ENCODE data around the gene PRELID1.

Gene PRELID1

DNA sequence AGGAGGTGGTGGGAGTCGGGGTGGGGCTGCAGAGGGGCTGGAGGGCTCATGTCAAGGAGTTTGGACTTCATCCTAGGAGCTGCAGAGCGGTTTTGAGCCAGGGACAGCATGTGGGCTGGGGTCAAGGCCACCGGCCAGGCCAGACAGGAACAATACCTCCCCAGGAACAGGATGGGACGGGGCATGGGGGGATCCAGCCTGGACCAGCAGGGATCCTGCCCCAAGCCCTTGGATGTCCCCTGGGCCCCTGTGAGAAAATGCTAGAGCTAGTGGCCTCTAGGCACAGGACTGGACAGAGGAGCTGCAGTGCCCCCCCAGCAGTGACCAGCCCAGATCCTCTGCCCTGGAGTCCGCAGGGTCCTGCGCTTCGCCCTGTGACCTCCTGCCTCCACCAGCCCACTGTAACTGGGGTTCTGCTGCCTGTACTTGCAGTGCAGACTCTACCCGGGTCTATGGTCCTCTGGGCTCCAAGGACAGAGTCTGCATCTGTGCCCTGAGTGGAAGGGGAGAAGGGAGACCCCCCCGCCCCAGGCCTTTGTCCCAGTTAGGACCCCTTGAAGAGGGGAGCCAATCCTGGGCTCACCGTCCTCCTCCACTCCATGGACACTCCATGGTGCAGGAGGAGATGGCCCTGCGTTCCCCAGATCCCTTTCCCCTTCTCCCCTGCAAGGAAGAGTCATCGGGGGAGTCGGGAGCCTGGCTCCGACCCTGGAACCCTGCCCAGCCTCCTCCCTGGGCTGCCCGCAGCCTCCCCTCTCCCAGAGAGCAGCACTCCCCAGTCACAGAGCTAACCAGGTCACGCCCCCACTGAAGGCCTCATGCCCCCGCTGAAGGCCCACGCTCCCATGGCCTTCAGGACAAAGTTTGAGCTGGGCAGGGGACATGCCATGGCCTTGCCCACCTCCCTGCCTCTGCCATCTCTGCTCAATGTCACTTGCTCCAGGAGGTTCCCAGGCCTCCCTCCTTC, 11.1 kb downstream of the PRELID1 start:
- DNase-seq (ENCODE audit: low read depth) = no peak

DNA sequence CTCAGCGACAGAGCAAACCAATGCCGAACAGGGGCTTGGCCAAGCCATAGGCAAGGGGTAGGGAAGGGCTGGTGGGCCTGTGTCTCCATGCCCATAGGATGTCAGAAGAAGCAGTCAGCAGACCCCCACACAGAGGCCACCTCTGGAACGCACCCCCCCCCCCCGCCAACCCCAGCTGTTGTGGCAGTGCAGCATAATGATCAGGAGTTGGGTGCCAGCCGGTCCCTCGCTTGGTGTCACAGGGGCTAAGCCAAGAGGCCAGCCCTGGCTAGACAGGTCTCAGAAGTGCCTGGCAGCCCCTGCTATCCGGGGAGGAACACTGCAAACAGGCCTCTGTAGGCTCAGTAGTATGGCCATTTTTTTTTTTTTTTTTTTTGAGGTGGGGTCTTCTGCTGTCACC, 11.8 kb downstream of the PRELID1 start:
- no peak for DNase-seq (ENCODE audit: low read depth)

DNA sequence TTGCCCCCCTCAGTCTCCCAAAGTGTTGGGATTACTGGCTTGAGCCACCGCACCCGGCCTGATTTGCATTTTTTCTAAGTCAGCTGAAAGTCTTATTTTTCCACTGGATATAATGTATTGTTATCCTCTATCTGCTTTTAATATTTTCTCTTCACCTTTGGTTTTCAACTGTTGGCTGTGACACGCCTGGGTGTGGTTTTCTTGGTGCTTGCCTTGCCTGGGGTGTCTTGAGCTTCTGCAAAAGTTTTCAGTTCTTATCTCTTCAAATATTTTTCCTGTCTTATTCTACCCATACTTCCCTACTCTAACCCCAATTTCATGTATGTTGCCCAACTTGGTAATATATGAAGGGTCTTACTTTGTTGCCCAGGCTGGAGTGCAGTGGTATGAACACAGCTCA, 12.4 kb downstream of the PRELID1 start:
- no peak for DNase-seq (ENCODE audit: low read depth)

DNA sequence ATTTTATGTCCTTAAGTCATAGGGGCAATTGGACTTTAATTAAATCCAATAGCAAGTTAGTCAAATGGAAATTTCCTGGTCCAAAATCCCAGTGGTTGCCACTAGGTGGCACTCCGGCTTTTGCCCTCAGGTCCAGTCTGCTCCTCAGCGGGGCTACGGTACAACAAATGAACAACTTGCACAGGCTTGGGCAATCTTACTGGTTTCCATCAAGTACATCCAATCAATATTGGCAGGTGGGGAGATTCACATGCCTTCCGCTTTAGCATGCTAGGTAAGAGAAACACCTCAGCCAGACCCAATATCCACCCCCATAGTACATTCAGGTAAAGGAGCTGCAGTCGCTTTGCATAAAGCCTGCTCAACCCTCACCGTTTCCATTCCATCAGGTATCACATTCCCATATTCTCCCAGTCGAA, 14.4 kb downstream of the PRELID1 start:
- DNase-seq (ENCODE audit: low read depth) = peak; percentile 67

DNA sequence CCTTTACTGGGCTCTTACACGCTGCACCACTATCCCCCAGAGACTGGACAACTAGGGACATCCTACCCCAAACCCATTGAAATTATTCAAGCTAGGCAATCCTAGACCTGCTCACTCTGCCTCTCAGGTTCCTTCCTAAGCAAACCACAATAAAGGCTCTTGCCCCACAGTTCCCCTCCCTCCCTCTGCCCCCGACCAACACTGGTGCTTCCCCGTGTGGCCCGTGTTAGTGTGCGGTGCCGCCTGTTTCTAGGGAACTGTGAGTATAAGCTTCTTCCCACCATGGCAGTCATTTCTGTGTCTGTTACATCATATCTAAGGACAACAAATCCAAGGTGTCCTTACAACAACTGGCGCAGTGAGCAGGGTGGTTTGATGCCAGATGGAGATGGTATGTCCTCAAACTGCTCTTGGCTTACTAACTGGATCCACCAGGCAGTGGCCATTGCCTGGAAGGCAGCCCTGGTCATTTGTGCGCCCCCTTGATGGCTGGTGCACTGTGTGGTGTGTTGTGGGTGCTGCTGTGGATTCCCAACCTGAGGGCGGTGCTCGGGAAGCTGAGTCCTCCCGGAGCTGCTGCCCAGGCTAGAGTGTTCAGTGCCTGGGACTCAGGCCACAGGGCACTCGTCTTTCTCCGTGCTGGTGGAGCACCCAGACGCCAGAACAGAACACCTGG, 16.5 kb downstream of the PRELID1 start:
- DNase-seq (ENCODE audit: low read depth) = no peak

DNA sequence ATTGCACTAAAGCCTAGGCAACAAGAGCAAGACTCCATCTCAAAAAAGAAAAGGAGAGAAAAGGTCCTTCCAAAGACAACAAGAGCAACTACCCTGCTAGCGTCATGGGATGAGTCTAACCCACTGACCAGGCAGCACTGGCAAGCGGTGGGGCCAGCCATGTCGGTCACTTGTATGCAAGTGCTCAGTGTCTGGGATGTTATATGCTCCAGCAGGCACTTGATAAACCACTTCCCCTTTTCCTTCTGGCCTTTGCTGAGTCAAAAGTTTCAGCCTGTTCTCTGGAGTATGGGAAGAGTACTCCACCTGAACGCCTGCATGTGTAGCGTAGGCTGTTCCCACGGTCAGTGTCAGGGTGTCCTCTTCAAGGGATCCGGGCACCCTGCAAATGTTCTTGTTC, 17.3 kb downstream of the PRELID1 start:
- DNase-seq (ENCODE audit: low read depth) = no peak

DNA sequence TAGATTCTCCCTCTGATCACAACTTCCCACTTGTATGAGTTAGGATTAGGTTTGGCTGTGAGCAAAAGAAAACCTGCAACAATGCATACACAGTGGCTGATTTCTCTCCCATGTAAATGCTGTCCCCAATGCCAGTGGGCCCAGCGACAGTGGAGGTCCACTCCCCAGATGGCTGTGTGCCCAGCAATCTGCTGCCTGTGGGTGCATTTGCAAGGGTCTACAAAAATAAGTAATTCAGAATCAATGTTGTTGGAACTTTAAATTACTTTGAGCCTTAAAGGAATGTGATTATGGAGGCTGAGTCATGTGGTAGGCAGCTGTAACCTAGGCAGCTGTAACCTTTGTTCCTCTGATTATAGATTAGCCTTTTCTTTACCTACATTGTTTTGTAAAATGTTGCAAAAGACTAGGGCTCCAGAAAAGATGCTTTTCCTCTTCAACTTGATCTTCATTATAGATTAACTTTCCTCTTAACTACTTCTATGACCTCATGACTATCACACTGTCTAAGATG, 22.3 kb downstream of the PRELID1 start:
- no peak for DNase-seq (ENCODE audit: low read depth)

DNA sequence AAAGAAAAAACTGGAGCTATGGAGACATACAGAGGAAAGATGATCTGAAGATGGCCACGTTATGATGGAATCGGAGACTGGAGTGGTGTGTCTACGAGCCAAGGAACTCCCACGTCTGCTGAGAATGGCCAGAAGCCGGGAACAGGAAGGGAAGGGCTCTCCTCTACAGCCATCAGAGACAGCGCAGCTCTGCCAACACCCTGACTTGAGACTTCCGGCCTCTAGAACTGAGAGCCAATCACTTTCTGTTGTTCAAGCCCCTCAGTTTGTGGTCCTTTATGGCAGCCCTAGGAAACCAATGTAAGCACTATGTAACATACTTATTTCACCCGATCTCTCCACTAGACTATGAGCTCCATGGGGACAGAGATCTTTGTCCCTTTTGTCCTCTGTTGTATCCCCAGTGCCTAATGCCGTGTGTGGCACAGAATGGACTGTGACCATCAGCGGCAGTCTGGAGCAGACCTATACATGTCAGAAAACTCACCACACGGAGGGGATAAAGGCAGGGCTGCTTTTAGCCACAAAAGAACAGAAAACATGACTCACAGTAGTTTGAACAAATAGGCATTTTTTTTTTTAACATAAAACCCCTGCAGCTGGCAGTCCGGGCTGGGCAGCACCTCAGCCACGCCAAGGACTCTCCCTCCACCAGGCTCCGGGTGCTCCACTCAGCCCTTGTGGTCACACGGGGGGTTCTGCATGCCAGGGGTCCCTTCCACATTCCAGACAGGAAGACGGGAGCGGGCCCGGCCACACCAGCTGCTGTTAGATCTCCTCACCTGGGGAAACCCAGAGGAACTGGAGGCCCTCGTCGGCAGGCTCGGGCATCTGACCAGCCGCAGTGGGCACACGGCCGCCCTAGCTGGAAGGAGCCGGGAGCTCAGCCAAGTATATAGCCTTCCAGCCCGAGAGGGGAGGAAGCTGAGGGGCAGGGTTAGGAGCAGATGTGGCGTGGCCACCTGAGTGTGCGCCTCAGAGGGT, 24.2 kb downstream of the PRELID1 start:
- DNase-seq (ENCODE audit: low read depth) = no peak

DNA sequence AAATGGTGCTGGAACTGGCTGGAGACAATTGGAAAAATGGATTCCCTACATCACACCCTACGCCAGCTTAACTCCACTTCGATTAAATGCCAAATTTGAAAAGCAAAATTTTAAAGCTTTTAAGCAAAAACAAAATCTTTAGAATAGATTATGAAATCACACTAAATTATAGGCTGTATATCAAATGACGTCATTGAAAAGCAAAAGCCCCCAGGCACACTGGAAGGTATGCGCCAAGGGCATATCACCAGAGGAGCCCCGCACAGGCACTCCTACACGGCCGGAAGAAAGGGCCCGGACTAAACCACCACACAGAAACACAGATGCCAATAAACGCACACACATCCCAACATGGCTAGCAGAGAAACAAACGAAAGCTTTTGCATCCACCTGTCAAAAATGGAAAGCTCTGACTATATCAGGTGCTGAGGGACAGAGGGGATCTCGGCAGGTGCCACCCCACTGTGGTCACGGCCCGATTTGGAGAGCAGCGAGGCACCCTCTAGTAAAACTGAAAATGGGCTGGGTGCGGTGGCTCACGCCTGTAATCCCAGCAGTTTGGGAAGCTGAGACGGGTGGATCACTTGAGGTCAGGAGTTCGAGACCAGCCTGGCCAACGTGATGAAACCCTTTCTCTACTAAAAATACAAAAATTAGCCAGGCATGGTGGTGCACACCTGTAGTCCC, 25.1 kb downstream of the PRELID1 start:
- no peak for DNase-seq (ENCODE audit: low read depth)

DNA sequence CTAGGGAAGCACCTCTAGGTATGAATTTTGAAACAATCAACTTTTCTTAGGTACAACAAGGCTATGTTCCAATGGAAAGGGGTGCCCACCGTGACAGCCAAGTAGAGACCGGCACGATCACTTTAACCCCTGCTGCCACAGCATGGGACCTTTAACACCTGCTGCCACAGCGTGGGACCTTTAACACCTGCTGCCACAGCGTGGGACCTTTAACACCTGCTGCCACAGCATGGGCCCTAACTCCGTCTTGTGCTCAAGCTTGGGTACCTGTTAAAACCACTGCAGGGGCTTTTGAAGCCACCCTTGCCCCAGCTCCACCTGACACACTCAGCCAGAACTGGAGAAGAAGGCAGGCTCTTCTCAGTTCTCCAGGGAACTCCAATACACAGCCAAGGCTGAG, 26.3 kb downstream of the PRELID1 start:
- DNase-seq (ENCODE audit: low read depth) = no peak

DNA sequence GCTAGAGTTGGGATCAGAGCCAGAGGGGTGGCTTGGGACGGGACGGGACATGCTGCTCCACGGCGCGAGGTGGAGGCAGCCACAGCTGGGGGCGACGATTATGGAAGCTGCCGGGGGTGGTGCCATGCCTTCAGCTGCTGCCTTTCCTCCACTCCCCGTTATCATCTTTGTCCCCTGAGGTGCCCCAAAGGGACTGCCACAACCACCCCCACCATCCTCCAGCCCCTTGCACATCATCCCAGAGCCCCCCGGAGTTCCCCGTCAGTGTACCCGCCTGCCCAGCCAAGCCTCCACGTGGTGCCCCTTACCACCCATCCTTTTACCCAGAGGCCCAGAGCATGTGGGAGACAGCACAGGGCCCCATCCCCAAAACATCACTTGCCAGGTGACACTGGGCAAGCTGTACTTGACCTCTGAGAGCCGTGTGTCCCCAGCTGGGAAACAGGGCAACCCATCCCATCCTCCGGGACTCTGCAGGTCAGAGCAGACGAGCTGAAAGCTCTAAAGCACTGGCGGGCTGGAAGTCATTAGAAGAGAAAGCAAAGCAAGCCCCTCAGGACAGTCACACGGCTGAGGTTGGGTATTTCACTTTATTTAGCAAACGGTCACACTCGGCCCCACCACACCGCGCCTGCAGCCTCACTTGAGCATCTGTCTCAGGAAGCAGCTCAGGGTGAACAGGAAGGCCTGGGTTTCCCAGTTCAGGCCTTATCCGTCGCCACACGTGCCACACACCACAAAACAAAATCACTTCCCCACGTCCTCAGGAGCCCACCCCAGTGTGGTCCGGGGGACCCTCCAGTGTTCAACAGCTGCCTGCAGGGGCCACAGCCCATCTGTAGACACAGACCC, 27.6 kb downstream of the PRELID1 start:
- no peak for DNase-seq (ENCODE audit: low read depth)

DNA sequence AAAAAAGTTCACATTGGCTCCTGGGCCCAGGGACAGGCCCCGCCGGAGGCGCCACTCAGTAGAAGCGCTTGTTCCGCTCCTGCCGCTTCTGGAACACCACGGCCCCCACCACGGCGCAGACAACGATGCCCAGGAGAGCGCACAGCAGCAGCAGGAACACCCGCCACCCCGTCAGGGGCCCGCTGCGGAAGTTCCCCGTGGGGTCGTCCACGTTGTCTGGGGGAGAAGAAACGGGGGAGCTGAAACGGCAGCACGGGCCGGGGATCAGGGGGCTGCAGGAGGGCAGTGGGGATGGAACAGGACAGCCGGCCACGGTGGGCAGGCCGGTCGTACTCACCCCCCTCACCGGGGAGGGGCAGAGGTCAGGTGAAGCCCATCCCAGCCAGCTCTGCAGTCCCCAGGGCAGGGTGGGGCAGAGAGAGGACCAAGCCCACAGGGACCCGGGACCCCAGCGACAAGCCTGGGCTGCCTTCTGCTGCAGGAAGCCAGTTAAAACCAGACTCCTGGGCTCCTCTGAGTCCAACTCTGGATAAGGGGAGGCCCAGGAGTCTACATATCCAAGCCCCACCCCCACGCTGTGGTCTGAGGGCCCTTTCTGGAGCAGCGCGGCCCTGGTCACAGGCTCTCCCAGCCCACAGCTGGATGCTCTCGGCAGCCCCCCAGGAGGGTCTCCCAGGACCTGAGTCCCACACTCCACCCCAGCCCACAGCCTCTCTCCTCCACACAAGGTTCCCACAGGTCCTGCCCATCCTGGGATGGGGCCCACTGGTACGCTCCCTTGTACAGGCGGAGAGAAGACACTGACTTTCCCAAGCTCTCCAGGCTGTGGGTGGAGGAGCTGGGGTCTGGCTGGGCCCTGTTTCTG, 28.7 kb downstream of the PRELID1 start:
- no peak for DNase-seq (ENCODE audit: low read depth)

DNA sequence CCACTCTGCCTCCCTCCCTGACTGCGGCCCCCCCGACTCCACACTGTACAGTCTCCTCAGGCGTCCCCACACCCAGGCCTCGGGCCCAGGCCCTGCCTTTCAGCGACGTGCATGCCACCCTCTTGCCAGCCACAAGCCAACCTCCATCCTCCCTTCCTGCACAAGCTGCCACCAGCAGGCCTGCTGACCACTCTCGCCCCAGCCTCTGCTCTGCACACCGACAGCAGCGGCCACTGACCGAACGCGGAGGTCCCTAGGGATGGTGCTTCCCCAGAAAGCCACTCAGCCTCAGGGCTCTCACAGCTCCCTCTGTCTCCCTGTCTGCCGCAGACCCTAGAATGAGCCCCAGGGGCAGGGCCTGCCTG, 29.3 kb downstream of the PRELID1 start:
- DNase-seq (ENCODE audit: low read depth) = no peak

DNA sequence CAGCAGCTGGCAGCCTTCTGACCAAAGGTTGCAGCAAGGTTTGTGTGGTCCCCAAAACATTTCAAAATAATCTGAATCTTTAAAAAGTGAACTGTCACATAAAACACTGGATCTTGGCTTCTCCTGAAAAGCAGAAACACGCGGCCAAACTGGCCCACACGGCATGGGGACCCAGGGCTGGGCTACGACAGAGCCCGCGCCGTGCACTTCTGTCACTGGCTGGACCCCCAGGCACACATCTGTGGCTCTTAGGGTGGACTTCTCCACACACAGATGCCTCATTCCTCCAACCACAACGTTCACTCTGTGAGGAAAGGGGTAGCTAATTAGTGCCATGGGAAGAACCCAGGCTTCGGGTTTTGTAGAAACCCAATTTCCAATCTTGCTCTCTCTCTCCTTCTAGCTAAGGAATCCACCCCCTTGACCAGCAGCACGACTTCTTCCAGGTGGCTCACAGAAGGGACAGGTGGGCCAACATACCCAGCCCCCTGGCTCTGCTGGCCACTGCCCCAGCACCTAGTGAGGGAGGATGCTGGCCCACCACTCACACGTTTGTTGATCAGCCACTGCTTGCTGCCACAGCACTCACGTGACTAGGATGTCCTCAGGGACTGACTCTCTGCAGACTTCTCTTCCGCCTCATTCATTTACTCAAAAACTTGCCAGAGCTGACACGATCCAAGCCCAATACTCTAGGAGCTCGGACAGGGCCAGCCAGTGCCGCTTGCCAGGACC, 30.0 kb downstream of the PRELID1 start:
- DNase-seq (ENCODE audit: low read depth) = no peak

DNA sequence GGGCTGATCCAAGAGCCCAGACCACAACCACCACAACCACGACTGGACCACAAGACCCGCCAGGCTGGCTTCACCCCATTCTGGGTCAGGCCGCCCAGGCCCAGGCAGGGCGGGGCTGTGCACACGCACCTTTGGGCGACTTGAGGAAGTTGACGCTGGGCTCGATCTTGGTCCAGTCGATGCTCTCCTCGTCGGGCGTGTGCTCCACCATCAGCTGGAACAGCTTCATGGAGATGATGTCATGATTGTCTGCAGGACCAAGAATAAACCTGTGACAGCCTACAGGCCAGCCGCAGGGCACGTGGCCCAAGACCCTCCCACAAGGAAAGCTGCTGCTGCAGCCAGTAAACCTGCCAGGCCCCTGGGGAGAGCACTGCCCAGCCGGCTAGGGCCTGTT, 30.6 kb downstream of the PRELID1 start:
- no peak for DNase-seq (ENCODE audit: low read depth)

DNA sequence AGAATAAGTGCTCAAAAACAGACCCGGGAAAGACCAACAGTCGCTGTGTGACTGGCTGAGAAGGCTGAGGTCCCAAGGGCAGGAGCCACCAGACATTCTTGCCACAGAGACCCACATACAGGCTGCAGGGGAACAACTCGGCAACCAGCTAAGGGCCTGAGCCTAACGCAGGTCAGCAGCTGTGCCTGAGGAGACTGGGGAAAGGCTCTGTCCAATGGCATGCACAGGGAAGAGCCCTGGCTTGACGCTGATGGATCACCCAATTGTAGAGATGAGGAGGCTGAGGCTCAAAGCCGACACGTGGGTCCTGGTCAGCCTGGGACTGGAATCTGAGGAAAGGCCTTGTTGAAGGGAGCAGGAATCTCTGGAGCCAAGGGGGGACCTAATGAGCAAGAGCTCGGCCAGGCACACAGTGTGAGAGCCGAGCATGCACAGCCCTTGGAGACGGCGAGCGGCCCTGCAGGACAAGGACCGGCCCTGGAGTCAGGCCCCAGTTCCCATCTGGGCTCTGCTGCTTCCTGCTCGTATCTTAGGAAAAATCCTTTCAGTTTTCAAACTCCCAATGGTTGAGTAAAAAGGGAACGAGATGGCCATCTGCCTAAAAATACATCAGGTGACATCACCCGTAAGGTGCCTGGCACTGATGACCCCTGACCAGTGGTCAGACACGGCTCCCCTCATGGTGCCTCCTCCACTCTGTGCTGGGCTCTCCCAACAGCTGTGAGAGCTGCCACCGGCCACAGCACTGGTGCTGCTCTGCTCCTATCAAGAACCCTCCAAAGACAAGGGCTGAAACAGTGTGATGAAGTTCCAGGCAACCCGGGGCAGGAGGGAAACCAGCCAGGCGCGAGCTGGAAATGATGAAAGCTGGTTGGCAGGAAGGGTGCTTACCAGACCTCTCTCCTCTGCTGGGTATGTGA, 31.4 kb downstream of the PRELID1 start:
- no peak for DNase-seq (ENCODE audit: low read depth)

DNA sequence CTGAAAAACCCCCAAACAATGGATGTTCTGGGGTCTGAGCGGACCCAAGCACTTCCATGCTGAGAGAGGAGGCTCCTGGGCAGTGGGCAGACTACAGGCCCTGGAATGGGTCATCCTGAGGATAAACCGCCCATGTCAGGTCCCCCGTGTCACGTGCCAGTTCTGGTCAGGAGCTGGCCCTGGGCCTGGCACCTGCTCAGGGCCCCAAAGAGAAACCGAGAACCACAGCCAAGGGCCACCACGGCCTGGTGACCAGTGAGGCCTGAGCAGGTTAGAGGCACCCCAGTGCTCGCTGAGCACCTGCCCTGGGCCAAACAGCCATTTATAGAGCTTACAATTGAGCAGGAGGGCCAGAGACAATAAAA, 32.1 kb downstream of the PRELID1 start:
- no peak for DNase-seq (ENCODE audit: low read depth)

DNA sequence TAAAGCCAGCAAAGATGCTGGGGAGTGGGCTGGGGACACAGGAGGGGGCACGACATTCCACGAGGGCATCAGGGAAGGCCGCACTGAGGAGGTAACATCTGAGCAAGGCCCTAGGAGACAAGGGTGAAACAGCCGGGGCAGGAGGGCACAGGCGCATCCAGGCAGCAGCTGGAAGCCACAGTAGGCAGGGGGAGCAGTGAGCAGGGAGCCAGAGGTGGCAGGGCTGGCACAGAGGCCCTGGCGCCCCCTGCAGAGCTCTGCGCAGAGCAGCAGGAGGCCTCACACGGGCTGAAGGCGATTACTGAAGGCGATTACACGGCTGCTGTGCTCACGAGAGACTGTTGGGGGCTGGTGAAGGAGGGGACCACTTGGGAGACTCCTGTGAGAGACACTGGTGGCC, 32.5 kb downstream of the PRELID1 start:
- no peak for DNase-seq (ENCODE audit: low read depth)

Measured in stimulated activated CD4-positive, alpha-beta T cell treated with anti-CD3 and anti-CD28 coated beads, Interleukin-2, amount 100 ng/mL, for 4 hours (primary cell).